Subcutaneous adipose tissue (tissue), 4 donors: Measurements from ENCODE around the gene MAP2K5. TPM values are rescaled to one million over a fixed set of nuclear protein-coding genes. Genes with fewer than 3 reads are reported as not detected.

Source experiments
- CTCF ChIP-seq: fragments of 450-650 bp; IDR thresholded peaks from one replicate; pipeline ENCODE4 v1.5.1; 2016; ENCODE audit warnings: low read depth, mild to moderate bottlenecking, control low read depth, antibody characterized with exemption, moderate library complexity
- total RNA-seq, 4 donors: library from RNA; depleted of rRNA; stranded (reverse); fragments of >200 nt; gene quantifications; one replicate each; pipeline ENCODE4 v1.1.0, GENCODE V29; 2016

Gene MAP2K5
- total RNA-seq, 4 donors from 2014 or later: 20.7 to 23.4 (median 22.3) TPM

GRCh38 chr15:67670647-67671305 is 128.3 kb downstream of the MAP2K5 start:
- no peak for TF ChIP-seq CTCF

- no peak for TF ChIP-seq CTCF
These were observed 132.5 kb downstream of the MAP2K5 start for GRCh38 chr15:67674983-67675382.

DNA sequence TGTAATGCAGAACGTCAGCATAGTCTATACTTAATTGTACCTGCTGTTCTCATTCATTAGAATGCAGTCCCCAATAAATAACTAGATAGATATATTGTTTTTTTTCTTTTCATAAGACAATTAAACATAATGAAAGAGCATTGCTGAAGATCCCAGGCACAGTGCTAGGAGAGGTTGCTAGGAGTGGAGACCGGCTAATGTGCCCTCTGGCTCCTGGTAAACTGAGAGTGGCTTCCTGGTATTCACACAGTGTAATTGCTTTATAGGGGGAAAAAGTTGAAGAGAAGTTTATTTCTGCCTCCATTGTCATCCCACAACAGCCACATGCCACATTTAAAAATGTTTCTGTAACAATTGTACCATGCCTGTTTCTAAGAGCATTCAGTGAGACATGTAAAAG is 135.6 kb downstream of the MAP2K5 start:
- TF ChIP-seq CTCF: no peak

- no peak for TF ChIP-seq CTCF
These were observed 136.5 kb downstream of the MAP2K5 start for GRCh38 chr15:67678993-67679392.

- no peak for TF ChIP-seq CTCF
These were observed 138.1 kb downstream of the MAP2K5 start for GRCh38 chr15:67680641-67681040.

GRCh38 chr15:67685008-67685599 is 142.6 kb downstream of the MAP2K5 start:
- no peak for TF ChIP-seq CTCF

DNA sequence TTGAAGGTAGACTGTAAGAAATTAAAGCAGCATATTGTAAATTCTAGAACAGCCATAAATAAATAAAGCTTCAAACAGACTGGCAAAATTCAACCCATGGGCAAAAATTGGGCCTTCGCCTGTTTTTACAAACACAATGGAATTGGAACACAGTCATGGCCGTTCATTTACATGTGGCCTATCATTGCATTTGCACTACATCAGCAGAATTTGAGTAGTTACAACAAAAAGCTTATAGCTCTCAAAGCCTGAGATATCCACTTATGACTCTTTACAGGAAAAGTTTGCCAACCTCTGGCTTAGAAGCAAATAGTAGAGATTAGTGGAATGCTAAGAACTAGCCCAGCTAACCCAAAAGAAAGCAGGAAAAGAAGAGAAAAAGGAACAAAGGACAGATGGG is 143.2 kb downstream of the MAP2K5 start:
- TF ChIP-seq CTCF: no peak
